A549 (cell line): ENCODE data around the gene ANKRD11. TPM values are rescaled to one million over a fixed set of nuclear protein-coding genes. Genes with fewer than 3 reads are reported as not detected.
A peak's percentile ranks its signal among the peaks of the same experiment; 100 is the strongest.

Experiments used
- ATAC-seq, 2 experiments: fragments of 200-7000 bp in 1 of 2; fragments of >200 bp in 1 of 2; cut with Nextera tagmentation in 1 of 2; cut with Tn5 transposase in 1 of 2; 3 replicates each; pipeline versions ENCODE4 v1.8.0 to v1.9.1; 2018 to 2020; ENCODE audit warnings: mild to moderate bottlenecking in 1 of 2, moderate library complexity in 1 of 2
- CTCF ChIA-PET: fragments of 300-600 bp; sonication (Branson Sonifier 250); formaldehyde crosslinking; extraction: SDS; loops from one replicate; lab custom pipeline; 2021; ENCODE audit warnings: antibody characterized with exemption, inconsistent platforms; lab: Yijun Ruan, JAX
- POLR2A ChIA-PET: fragments of 350-600 bp; formaldehyde crosslinking; extraction: SDS; loops from one replicate; lab custom pipeline; 2021; ENCODE audit warnings: antibody characterized with exemption, inconsistent platforms; lab: Yijun Ruan, JAX
- DNase-seq, 2 experiments: peaks; one replicate each; pipeline versions ENCODE4 v3.0.0 to v3.0.0-alpha.2; 2011 to 2016; ENCODE audit warnings: low read depth in 1 of 2, low spot score in 1 of 2
- FAIRE-seq: peaks from 2 replicates; lab custom pipeline; 2011; peaks lifted over from hg19 to GRCh38; lab: Jason Lieb, UNC
- H3K27ac ChIP-seq, 2 experiments: fragments of >200 bp; sonication (Bioruptor Twin); formaldehyde crosslinking; 3 replicates each; pipeline ENCODE4 v1.5.1; 2016 to 2017
- H3K4me1 ChIP-seq: fragments of >200 bp; sonication (Bioruptor Twin); formaldehyde crosslinking; 3 replicates; pipeline ENCODE4 v1.6.1; 2016
- H3K4me2 ChIP-seq: fragments of >200 bp; sonication (Bioruptor Twin); formaldehyde crosslinking; 3 replicates; pipeline ENCODE4 v1.6.1; 2016
- H3K4me3 ChIP-seq: fragments of >200 bp; sonication (Bioruptor Twin); formaldehyde crosslinking; 3 replicates; pipeline ENCODE4 v1.5.1; 2016
- H3K9me3 ChIP-seq: fragments of >200 bp; sonication (Bioruptor Twin); formaldehyde crosslinking; 3 replicates; pipeline ENCODE4 v1.6.1; 2016
- ATOH8 ChIP-seq: fragments of 250-450 bp; sonication (Bioruptor Pico); IDR thresholded peaks from 2 replicates; pipeline ENCODE4 v1.5.0; 2020; ENCODE audit warnings: low read depth, mild to moderate bottlenecking, moderate library complexity
- CEBPB ChIP-seq, 2 experiments: fragments of >200 bp in 1 of 2; sonication (Bioruptor Twin) in 1 of 2; formaldehyde crosslinking in 1 of 2; IDR thresholded peaks; 2 replicates each; pipeline ENCODE4 v1.6.1; 2012 to 2016
- E2F6 ChIP-seq: IDR thresholded peaks from 2 replicates; pipeline ENCODE4 v1.6.1; 2012; ENCODE audit warnings: low read depth, borderline replicate concordance
- EP300 ChIP-seq, 2 experiments: fragments of >200 bp; sonication (Bioruptor Twin); formaldehyde crosslinking; IDR thresholded peaks; 2 replicates in 1 of 2; 3 replicates in 1 of 2; pipeline ENCODE4 v1.6.1; 2016 to 2017
- FOSL2 ChIP-seq, 2 experiments: fragments of 450-650 bp in 1 of 2; fragments of >200 bp in 1 of 2; sonication (Bioruptor Twin) in 1 of 2; formaldehyde crosslinking; IDR thresholded peaks; 2 replicates each; pipeline versions ENCODE4 v1.5.0 to v1.6.1; 2016 to 2020; ENCODE audit warnings: mild to moderate bottlenecking in 1 of 2, moderate library complexity in 1 of 2
- GATA3 ChIP-seq: IDR thresholded peaks from 2 replicates; pipeline ENCODE4 v1.6.1; 2012; ENCODE audit warnings: borderline replicate concordance
- HOXA7 ChIP-seq: fragments of 250-450 bp; sonication (Bioruptor Pico); IDR thresholded peaks from 2 replicates; pipeline ENCODE4 v1.5.0; 2020; ENCODE audit warnings: mild to moderate bottlenecking, moderate library complexity
- HOXB13 ChIP-seq: fragments of 250-450 bp; sonication (Bioruptor Pico); IDR thresholded peaks from 2 replicates; pipeline ENCODE4 v1.5.0; 2020; ENCODE audit warnings: low read depth, mild to moderate bottlenecking, moderate library complexity
- HOXB5 ChIP-seq: fragments of 250-450 bp; sonication (Bioruptor Pico); IDR thresholded peaks from 2 replicates; pipeline ENCODE4 v1.5.0; 2020; ENCODE audit warnings: mild to moderate bottlenecking, moderate library complexity
- JUN ChIP-seq, 2 experiments: fragments of >200 bp; sonication (Bioruptor Twin); formaldehyde crosslinking; IDR thresholded peaks; 2 replicates in 1 of 2; 3 replicates in 1 of 2; pipeline ENCODE4 v1.6.1; 2016 to 2017
- JUNB ChIP-seq: fragments of >200 bp; sonication (Bioruptor Twin); formaldehyde crosslinking; IDR thresholded peaks from 2 replicates; pipeline ENCODE4 v1.6.1; 2016
- MAFK ChIP-seq: fragments of 450-650 bp; IDR thresholded peaks from 2 replicates; pipeline ENCODE4 v1.6.1; 2014; ENCODE audit not compliant: partially characterized antibody
- MAX ChIP-seq: IDR thresholded peaks from 2 replicates; pipeline ENCODE4 v1.6.1; 2012
- MAZ ChIP-seq: fragments of 150-350 bp; IDR thresholded peaks from 2 replicates; pipeline ENCODE4 v1.6.1; 2014; ENCODE audit warnings: antibody characterized with exemption, low read depth, low read length, borderline replicate concordance
- PBX3 ChIP-seq: IDR thresholded peaks from 2 replicates; pipeline ENCODE4 v1.6.1; 2012
- POLR2A ChIP-seq: IDR thresholded peaks from 2 replicates; pipeline ENCODE4 v1.6.1; 2012; ENCODE audit warnings: mild to moderate bottlenecking, low read length
- POLR2AphosphoS2 ChIP-seq: conservative IDR thresholded peaks from 2 replicates; pipeline ENCODE4 v1.6.1; 2012; ENCODE audit warnings: low read length, improper control_type of control experiment, inconsistent platforms
- RCOR1 ChIP-seq: fragments of 150-350 bp; IDR thresholded peaks from 2 replicates; pipeline ENCODE4 v1.6.1; 2014; ENCODE audit warnings: antibody characterized with exemption, low read length, low read depth
- REST ChIP-seq: fragments of 200-600 bp; sonication (generic); IDR thresholded peaks from 2 replicates; pipeline ENCODE4 v1.6.1; 2016; ENCODE audit warnings: antibody characterized with exemption, mild to moderate bottlenecking, moderate library complexity
- SMC3 ChIP-seq: fragments of >200 bp; sonication (Bioruptor Twin); formaldehyde crosslinking; IDR thresholded peaks from 3 replicates; pipeline ENCODE4 v1.6.1; 2018; ENCODE audit warnings: inconsistent platforms
- SREBF2 ChIP-seq: fragments of 450-650 bp; IDR thresholded peaks from 2 replicates; pipeline ENCODE4 v1.6.1; 2014; ENCODE audit warnings: mild to moderate bottlenecking, moderate library complexity
- TP53 ChIP-seq: fragments of 250-450 bp; sonication (Bioruptor Pico); IDR thresholded peaks from 2 replicates; pipeline ENCODE4 v1.5.0; 2021; ENCODE audit warnings: mild to moderate bottlenecking, moderate library complexity
- ZFP36 ChIP-seq: fragments of 450-650 bp; IDR thresholded peaks from 2 replicates; pipeline ENCODE4 v1.6.1; 2014; ENCODE audit warnings: borderline replicate concordance; ENCODE audit not compliant: partially characterized antibody
- WGBS: methylation state at CpG from one replicate; pipeline ENCODE4 v1.1.6; 2017; ENCODE audit errors: missing lambda C conversion rate; 5-methylcytosine and 5-hydroxymethylcytosine counted together
- polyA plus RNA-seq, 4 experiments: library from polyadenylated mRNA; depleted of rRNA in 3 of 4; stranded (reverse); fragments of >200 nt; fragmentation: RNase III in 1 of 4; extraction: RNeasy Plus Mini Kit Qiagen cat#74134 plus additional on column Dnase treatment in 1 of 4; gene quantifications; 2 replicates in 3 of 4; 3 replicates in 1 of 4; pipeline ENCODE4 v1.2.3, GENCODE V29; 2011 to 2017

ANKRD11 gene
- polyA plus RNA-seq, 2 of the 4 experiments (the other 2 are of a cell fraction): 53.6 to 54.9 TPM

GRCh38 chr16:89319886-89320781, 170.2 kb downstream of the ANKRD11 start:
- TF ChIP-seq REST (no peak), SREBF2 (no peak), PBX3 (0 out of 2 replicates have a peak, but pooled peaks have one; percentile 22), POLR2AphosphoS2 (no peak), JUN (IDR thresholded peaks at IDR 0.05) (peak; percentile 70 to 71; a peak in 4 of 5 replicates), FOSL2 (IDR thresholded peaks at IDR 0.05) (peak; percentile 77), FOSL2 (CRISPR knock-in tag; IDR thresholded peaks at IDR 0.05) (peak; percentile 92), MAZ (0 out of 2 replicates have a peak, but pooled peaks have one; percentile 2), CEBPB (IDR thresholded peaks at IDR 0.05) (peak in 1 of 2 experiments; percentile 17; a peak in 1 of 4 replicates), EP300 (IDR thresholded peaks at IDR 0.05) (peak; percentile 35 to 59; a peak in 2 of 5 replicates), JUNB (peak; percentile 66; the same call in 1 of the 2 replicates), MAFK (peak; percentile 82), RCOR1 (no peak), ATOH8 (CRISPR knock-in tag) (no peak; the same call in 1 of the 2 replicates), TP53 (CRISPR knock-in tag) (0 out of 2 replicates have a peak, but pooled peaks have one; percentile 32), ZFP36 (no peak), MAX (peak; percentile 83), SMC3 (0 out of 3 replicates have a peak, but pooled peaks have one; percentile 5), HOXA7 (CRISPR knock-in tag) (no peak), POLR2A (no peak), HOXB13 (no peak), GATA3 (peak; percentile 64; the same call in 1 of the 2 replicates), E2F6 (peak; percentile 68; the same call in 1 of the 2 replicates), HOXB5 (no peak)
- Histone ChIP-seq H3K9me3 (no peaks in the 10 kb centered on the region), H3K27ac (peak overlapping the region; percentile 79 to 99), H3K4me1 (peaks cover 97% of the 10 kb centered on the region), H3K4me3 (peak overlapping the region; percentile 13), H3K4me2 (peak overlapping the region; percentile 78)
- ChIA-PET CTCF (interaction anchor here (0.9 to 1.9 kb wide), 4 partner anchors 10 to 26 kb away, joined by 3 to 5 read pairs (median 4); no protein-coding TSS in a partner anchor), POLR2A (no interaction called here)
- DNase-seq (peak; percentile 79 to 82), FAIRE-seq (no peak), ATAC-seq (peak; percentile 69 to 83)
- WGBS: 4% methylated on average over 22 of the region's 32 CpGs
